Measurements from ENCODE around the gene EVL.

Gene EVL

GRCh38 chr14:100037353-100037752 lies 27.9 kb upstream of the EVL start:
- in situ Hi-C loops (cut with MboI; ENCODE audit: low sequenced_read_pairs): no loop called here

GRCh38 chr14:100038065-100038464 lies 27.2 kb upstream of the EVL start:
- in situ Hi-C loops (cut with MboI; ENCODE audit: low sequenced_read_pairs): no loop called here

- in situ Hi-C loops (cut with MboI; ENCODE audit: low sequenced_read_pairs): no loop called here
Measured at GRCh38 chr14:100039903-100040302, 25.3 kb upstream of the EVL start.

GRCh38 chr14:100041271-100041670 lies 24.0 kb upstream of the EVL start:
- in situ Hi-C loops (cut with MboI; ENCODE audit: low sequenced_read_pairs): no loop called here

GRCh38 chr14:100042286-100042685 lies 22.9 kb upstream of the EVL start:
- in situ Hi-C loops (cut with MboI; ENCODE audit: low sequenced_read_pairs): no loop called here

GRCh38 chr14:100045642-100046344 lies 19.4 kb upstream of the EVL start:
- in situ Hi-C loops (cut with MboI; ENCODE audit: low sequenced_read_pairs): no loop called here

- in situ Hi-C loops (cut with MboI; ENCODE audit: low sequenced_read_pairs): no loop called here
Measured at GRCh38 chr14:100047600-100047999, 17.6 kb upstream of the EVL start.

GRCh38 chr14:100048786-100049185 lies 16.4 kb upstream of the EVL start:
- in situ Hi-C loops (cut with MboI; ENCODE audit: low sequenced_read_pairs): no loop called here

GRCh38 chr14:100049220-100049619 lies 16.0 kb upstream of the EVL start:
- in situ Hi-C loops (cut with MboI; ENCODE audit: low sequenced_read_pairs): no loop called here

- in situ Hi-C loops (cut with MboI; ENCODE audit: low sequenced_read_pairs): no loop called here
Measured at GRCh38 chr14:100051103-100051502, 14.1 kb upstream of the EVL start.

GRCh38 chr14:100051543-100051942 lies 13.7 kb upstream of the EVL start:
- in situ Hi-C loops (cut with MboI; ENCODE audit: low sequenced_read_pairs): no loop called here

- in situ Hi-C loops (cut with MboI; ENCODE audit: low sequenced_read_pairs): no loop called here
Measured at GRCh38 chr14:100052819-100053218, 12.4 kb upstream of the EVL start.

- in situ Hi-C loops (cut with MboI; ENCODE audit: low sequenced_read_pairs): no loop called here
Measured at GRCh38 chr14:100054316-100055075, 10.7 kb upstream of the EVL start.

GRCh38 chr14:100056431-100056830 lies 8.8 kb upstream of the EVL start:
- in situ Hi-C loops (cut with MboI; ENCODE audit: low sequenced_read_pairs): no loop called here

GRCh38 chr14:100056964-100057795 lies 8.0 kb upstream of the EVL start:
- in situ Hi-C loops (cut with MboI; ENCODE audit: low sequenced_read_pairs): no loop called here

- in situ Hi-C loops (cut with MboI; ENCODE audit: low sequenced_read_pairs): no loop called here
Measured at GRCh38 chr14:100058777-100059437, 6.3 kb upstream of the EVL start.

GRCh38 chr14:100059438-100059781 lies 5.8 kb upstream of the EVL start:
- in situ Hi-C loops (cut with MboI; ENCODE audit: low sequenced_read_pairs): no loop called here

- in situ Hi-C loops (cut with MboI; ENCODE audit: low sequenced_read_pairs): no loop called here
Measured at GRCh38 chr14:100060760-100061159, 4.5 kb upstream of the EVL start.

GRCh38 chr14:100062590-100062989 lies 2.6 kb upstream of the EVL start:
- in situ Hi-C loops (cut with MboI; ENCODE audit: low sequenced_read_pairs): no loop called here

GRCh38 chr14:100063314-100063941 lies 1.8 kb upstream of the EVL start:
- in situ Hi-C loops (cut with MboI; ENCODE audit: low sequenced_read_pairs): no loop called here
